H1 (cell line): ENCODE data around the gene ACER3. TPM values are rescaled to one million over a fixed set of nuclear protein-coding genes. Genes with fewer than 3 reads are reported as not detected.

Experiments
- CTCF ChIA-PET: fragments of 300-600 bp; sonication (Branson Sonifier 250); formaldehyde crosslinking; loops from one replicate; lab custom pipeline; 2021; ENCODE audit not compliant: partially characterized antibody; lab: Charles Lee
- POLR2A ChIA-PET: fragments of 300-600 bp; sonication (Branson Sonifier 250); formaldehyde crosslinking; loops from one replicate; lab custom pipeline; 2021; ENCODE audit warnings: inconsistent platforms; ENCODE audit not compliant: partially characterized antibody; lab: Charles Lee
- DNase-seq, 2 experiments: peaks; one replicate each; pipeline versions ENCODE4 v3.0.0 to v3.0.0-alpha.2; 2010 to 2022; ENCODE audit warnings: low spot score in 2 of 2, low read depth in 1 of 2, mixed read lengths in 1 of 2
- FAIRE-seq: peaks from 2 replicates; lab custom pipeline; 2011; peaks lifted over from hg19 to GRCh38; lab: Jason Lieb, UNC
- H2AFZ ChIP-seq: 2 replicates; pipeline ENCODE4 v1.8.1; 2012; ENCODE audit warnings: low read length, inconsistent platforms
- H2AK5ac ChIP-seq: 2 replicates; pipeline ENCODE4 v1.6.1; 2013; ENCODE audit warnings: low read depth, low read length
- H2BK120ac ChIP-seq: replicated peaks from 2 replicates; pipeline ENCODE3; 2013; ENCODE audit warnings: low read depth, low read length, inconsistent platforms
- H2BK12ac ChIP-seq: 2 replicates; pipeline ENCODE4 v1.6.1; 2013; ENCODE audit warnings: low read depth, low read length
- H2BK15ac ChIP-seq: 2 replicates; pipeline ENCODE4 v1.6.1; 2013; ENCODE audit warnings: low read length
- H2BK20ac ChIP-seq: 2 replicates; pipeline ENCODE4 v1.6.1; 2013; ENCODE audit warnings: low read length
- H2BK5ac ChIP-seq: 2 replicates; pipeline ENCODE4 v1.6.1; 2013; ENCODE audit warnings: low read depth, low read length
- H3K14ac ChIP-seq: 2 replicates; pipeline ENCODE4 v1.6.1; 2013; ENCODE audit warnings: inconsistent platforms; ENCODE audit not compliant: insufficient read length
- H3K18ac ChIP-seq: 2 replicates; pipeline ENCODE4 v1.6.1; 2013; ENCODE audit warnings: low read length; ENCODE audit errors: extremely low read depth
- H3K23ac ChIP-seq: 2 replicates; pipeline ENCODE4 v1.6.1; 2013; ENCODE audit warnings: inconsistent platforms; ENCODE audit not compliant: insufficient read length
- H3K23me2 ChIP-seq: 2 replicates; pipeline ENCODE4 v1.6.1; 2013; ENCODE audit warnings: low read depth, low read length
- H3K27ac ChIP-seq: 2 replicates; pipeline ENCODE4 v1.6.1; 2011; ENCODE audit warnings: low read depth, low read length, inconsistent platforms
- H3K27me3 ChIP-seq, 4 experiments: replicated peaks in 1 of 4; 1 replicate in 1 of 4; 2 replicates in 3 of 4; pipeline versions ENCODE4 v1.6.1 to v1.8.1; 2011 to 2013; ENCODE audit warnings: low read length in 3 of 4, mild to moderate bottlenecking in 3 of 4, inconsistent platforms in 2 of 4, mixed read lengths in 2 of 4, moderate library complexity in 1 of 4; ENCODE audit not compliant: control insufficient read depth in 3 of 4, insufficient read depth in 3 of 4; ENCODE audit errors: extremely low read depth in 1 of 4
- H3K36me3 ChIP-seq, 4 experiments: 2 replicates each; pipeline versions ENCODE4 v1.6.1 to v1.8.1; 2011 to 2013; ENCODE audit warnings: mild to moderate bottlenecking in 4 of 4, low read length in 3 of 4, moderate library complexity in 2 of 4, control low read depth in 1 of 4, inconsistent platforms in 1 of 4; ENCODE audit not compliant: insufficient read depth in 4 of 4, control insufficient read depth in 2 of 4
- H3K4ac ChIP-seq: replicated peaks from 2 replicates; pipeline ENCODE3; 2013; ENCODE audit warnings: low read length, low read depth, mixed read lengths, inconsistent platforms; ENCODE audit not compliant: insufficient read length
- H3K4me1 ChIP-seq, 4 experiments: replicated peaks in 1 of 4; 1 replicate in 1 of 4; 2 replicates in 3 of 4; pipeline versions ENCODE4 v1.6.1 to v1.8.1; 2011 to 2013; ENCODE audit warnings: low read length in 3 of 4, inconsistent platforms in 2 of 4, mixed read lengths in 1 of 4; ENCODE audit not compliant: insufficient read depth in 4 of 4, control insufficient read depth in 3 of 4
- H3K4me2 ChIP-seq, 2 experiments: 2 replicates each; pipeline versions ENCODE4 v1.6.1 to v1.8.1; 2011 to 2013; ENCODE audit warnings: low read depth in 2 of 2, low read length in 2 of 2, control low read depth in 1 of 2, inconsistent platforms in 1 of 2, mild to moderate bottlenecking in 1 of 2; ENCODE audit not compliant: insufficient read depth in 1 of 2
- H3K4me3 ChIP-seq, 4 experiments: fragments of 200-600, 300-600 bp in 1 of 4; sonication (generic), shearing (Covaris generic), sonication (Bioruptor Twin) in 1 of 4; 2 replicates each; pipeline versions ENCODE4 v1.5.1 to v1.8.1; 2011 to 2016; ENCODE audit warnings: low read length in 4 of 4, low read depth in 3 of 4, control low read depth in 2 of 4, inconsistent platforms in 2 of 4, mild to moderate bottlenecking in 2 of 4, mixed read lengths in 1 of 4, moderate library complexity in 1 of 4; ENCODE audit not compliant: insufficient read depth in 2 of 4; ENCODE audit errors: extremely low read depth in 1 of 4
- H3K56ac ChIP-seq: replicated peaks from 2 replicates; pipeline ENCODE3; 2013; ENCODE audit warnings: low read depth, mild to moderate bottlenecking, mixed read lengths, low read length, inconsistent platforms; ENCODE audit not compliant: insufficient read length
- H3K79me1 ChIP-seq: 2 replicates; pipeline ENCODE4 v1.6.1; 2013; ENCODE audit warnings: low read depth, low read length, control low read depth
- H3K79me2 ChIP-seq, 2 experiments: 2 replicates each; pipeline versions ENCODE4 v1.6.1 to v1.8.1; 2012 to 2013; ENCODE audit warnings: low read length in 2 of 2, mild to moderate bottlenecking in 2 of 2, inconsistent platforms in 1 of 2; ENCODE audit not compliant: insufficient read depth in 2 of 2, control insufficient read depth in 1 of 2
- H3K9ac ChIP-seq, 4 experiments: replicated peaks in 1 of 4; 1 replicate in 1 of 4; 2 replicates in 3 of 4; pipeline versions ENCODE4 v1.6.1 to v1.8.1; 2011 to 2013; ENCODE audit warnings: low read depth in 3 of 4, low read length in 3 of 4, control low read depth in 2 of 4, mild to moderate bottlenecking in 2 of 4, moderate library complexity in 2 of 4, inconsistent platforms in 1 of 4; ENCODE audit errors: extremely low read depth in 1 of 4
- H3K9me3 ChIP-seq, 2 experiments: 2 replicates each; pipeline versions ENCODE4 v1.6.1 to v1.8.1; 2012 to 2013; ENCODE audit warnings: mild to moderate bottlenecking in 2 of 2, moderate library complexity in 2 of 2, control low read depth in 1 of 2, inconsistent platforms in 1 of 2, low read depth in 1 of 2, low read length in 1 of 2, mixed read lengths in 1 of 2; ENCODE audit not compliant: insufficient read depth in 2 of 2
- H4K20me1 ChIP-seq, 2 experiments: replicated peaks in 1 of 2; 2 replicates each; pipeline versions ENCODE3 to v1.8.1; 2011 to 2013; ENCODE audit warnings: inconsistent platforms in 2 of 2, low read length in 2 of 2, mild to moderate bottlenecking in 1 of 2; ENCODE audit not compliant: insufficient read depth in 2 of 2, control insufficient read depth in 1 of 2
- H4K5ac ChIP-seq: 2 replicates; pipeline ENCODE4 v1.6.1; 2013; ENCODE audit warnings: low read length, low read depth, mixed read lengths, inconsistent platforms; ENCODE audit not compliant: insufficient read length
- H4K8ac ChIP-seq: 2 replicates; pipeline ENCODE4 v1.8.0; 2013; ENCODE audit warnings: mild to moderate bottlenecking, moderate library complexity, low read length, inconsistent platforms; ENCODE audit not compliant: insufficient read depth; ENCODE audit errors: extremely low read depth
- H4K91ac ChIP-seq: replicated peaks from 2 replicates; pipeline ENCODE3; 2013; ENCODE audit warnings: low read length, mixed read lengths, inconsistent platforms; ENCODE audit not compliant: insufficient read length
- ASH2L ChIP-seq: fragments of 200-600, 300-600 bp; sonication (generic); IDR thresholded peaks from one replicate; pipeline ENCODE4 v1.7.1; 2017; ENCODE audit warnings: low read length
- CEBPB ChIP-seq: IDR thresholded peaks from 2 replicates; pipeline ENCODE4 v1.6.1; 2012; ENCODE audit warnings: low read depth, low read length
- CREB1 ChIP-seq: IDR thresholded peaks from 2 replicates; pipeline ENCODE4 v1.6.1; 2012; ENCODE audit warnings: inconsistent platforms
- CTBP2 ChIP-seq: IDR thresholded peaks from 2 replicates; pipeline ENCODE4 v1.7.0; 2011; ENCODE audit warnings: borderline replicate concordance, mild to moderate bottlenecking, moderate library complexity, mixed read lengths, low read length; ENCODE audit not compliant: insufficient read depth, insufficient read length
- EGR1 ChIP-seq: IDR thresholded peaks from 2 replicates; pipeline ENCODE4 v1.6.1; 2011; ENCODE audit warnings: low read depth, low read length, borderline replicate concordance
- JUN ChIP-seq: IDR thresholded peaks from 2 replicates; pipeline ENCODE4 v1.6.1; 2011; ENCODE audit warnings: low read depth, mild to moderate bottlenecking, improper control_type of control experiment, low read length
- MAFK ChIP-seq: IDR thresholded peaks from 2 replicates; pipeline ENCODE4 v1.6.1; 2012; ENCODE audit warnings: low read depth, mild to moderate bottlenecking, improper control_type of control experiment, low read length
- MAX ChIP-seq: IDR thresholded peaks from 2 replicates; pipeline ENCODE4 v1.6.1; 2012; ENCODE audit warnings: inconsistent platforms
- RNF2 ChIP-seq: fragments of 200-900, 300-1000 bp; sonication (generic); IDR thresholded peaks from 2 replicates; pipeline ENCODE4 v1.7.1; 2016; ENCODE audit warnings: borderline replicate concordance, low read depth, mild to moderate bottlenecking, antibody characterized with exemption, low read length; ENCODE audit not compliant: poor library complexity, severe bottlenecking; ENCODE audit errors: missing control alignments
- SIX5 ChIP-seq: IDR thresholded peaks from 2 replicates; pipeline ENCODE4 v1.6.1; 2011; ENCODE audit warnings: mild to moderate bottlenecking, low read depth, low read length
- SRF ChIP-seq: IDR thresholded peaks from 2 replicates; pipeline ENCODE4 v1.6.1; 2011; ENCODE audit warnings: mild to moderate bottlenecking, low read depth, low read length, moderate library complexity
- TBP ChIP-seq: IDR thresholded peaks from 2 replicates; pipeline ENCODE4 v1.6.1; 2011; ENCODE audit warnings: low read depth, low read length, improper control_type of control experiment
- YY1 ChIP-seq: IDR thresholded peaks from 2 replicates; pipeline ENCODE4 v1.6.1; 2011; ENCODE audit warnings: low read depth, mild to moderate bottlenecking, low read length
- WGBS, 2 experiments: shearing (Covaris generic) in 1 of 2; methylation state at CpG; one replicate each; pipeline versions ENCODE4 v1.1.6 to v1.1.7; 2013 to 2015; ENCODE audit warnings: low lambda C conversion rate in 2 of 2, mixed read lengths in 2 of 2, inconsistent platforms in 1 of 2, low coverage in 1 of 2, missing lambda C conversion rate in 1 of 2; ENCODE audit not compliant: insufficient replicate concordance in 2 of 2, insufficient coverage in 1 of 2, insufficient read length in 1 of 2; ENCODE audit errors: extremely low coverage in 1 of 2, missing lambda C conversion rate in 1 of 2; 5-methylcytosine and 5-hydroxymethylcytosine counted together
- polyA plus RNA-seq, 7 experiments: library from polyadenylated mRNA; depleted of rRNA in 3 of 7; stranded (reverse) in 5 of 7; unstranded in 2 of 7; fragments of >200 nt in 5 of 7; fragments of 200-250 nt in 2 of 7; gene quantifications; 1 replicate in 5 of 7; 2 replicates in 1 of 7; 4 replicates in 1 of 7; pipeline versions ENCODE4 v1.2.1 to v1.2.3, GENCODE V29; 2011 to 2013; ENCODE audit warnings: missing spikeins in 2 of 7, mixed read lengths in 2 of 7
- total RNA-seq: library from RNA; stranded (reverse); fragmentation: NEBNext Ultra II Directional; extraction: Animal tissue kit (Norgen Biotek cat#: 25700); gene quantifications from 2 replicates; pipeline ENCODE4 v1.2.1, GENCODE V29; 2021
- TF ChIP-seq, protein P1 (sequence below): IDR thresholded peaks from 2 replicates; pipeline ENCODE4 v1.6.1; 2012; ENCODE audit warnings: inconsistent platforms

The ACER3 gene
- total and polyA plus RNA-seq, 2 of the 8 experiments (the other 6 are each of a cell fraction or from before 2014, with no cell fraction given): 5.7 to 16.2 TPM

DNA sequence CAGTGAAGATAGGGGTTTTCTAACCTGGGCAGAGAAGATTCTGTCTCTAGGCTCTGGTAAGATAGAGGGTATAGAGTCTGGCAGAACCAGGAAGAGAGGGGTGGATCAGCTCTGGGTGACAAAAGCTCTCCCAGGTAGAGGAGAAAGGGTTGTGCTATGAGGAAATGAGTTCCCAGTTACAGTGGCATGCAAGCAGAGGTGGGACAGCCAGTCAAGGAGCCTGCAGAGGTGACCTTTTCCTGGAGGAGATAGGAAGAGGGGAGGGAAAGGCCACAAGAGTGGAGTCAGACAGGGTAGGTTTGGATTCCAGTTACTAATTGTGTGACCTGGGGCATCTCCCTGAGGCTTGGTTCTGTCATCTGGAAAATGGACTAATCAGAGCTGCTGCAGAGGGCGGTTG, 202.7 kb downstream of the ACER3 start:
- POLR2A ChIA-PET: interaction anchor here (0.8 to 1.0 kb wide), 3 partner anchors 10 to 676 kb away, joined by 3 read pairs; no protein-coding TSS in a partner anchor
- TF ChIP-seq YY1: no peak
- no peak for TF ChIP-seq MAX
- TF ChIP-seq, protein P1, sequence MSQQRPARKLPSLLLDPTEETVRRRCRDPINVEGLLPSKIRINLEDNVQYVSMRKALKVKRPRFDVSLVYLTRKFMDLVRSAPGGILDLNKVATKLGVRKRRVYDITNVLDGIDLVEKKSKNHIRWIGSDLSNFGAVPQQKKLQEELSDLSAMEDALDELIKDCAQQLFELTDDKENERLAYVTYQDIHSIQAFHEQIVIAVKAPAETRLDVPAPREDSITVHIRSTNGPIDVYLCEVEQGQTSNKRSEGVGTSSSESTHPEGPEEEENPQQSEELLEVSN: no peak
- no peak for TF ChIP-seq EGR1
- no peak for TF ChIP-seq RNF2
- TF ChIP-seq ASH2L: no peak
- TF ChIP-seq CEBPB: no peak
- no peak for TF ChIP-seq TBP
- TF ChIP-seq CREB1: no peak
- no peak for TF ChIP-seq JUN
- TF ChIP-seq SRF: no peak
- no peak for TF ChIP-seq MAFK
- no peak for TF ChIP-seq SIX5
- no peak for TF ChIP-seq CTBP2

More for the DNA sequence above, 202.7 kb downstream of the ACER3 start:
- Histone ChIP-seq H3K79me2 (no peaks in the 10 kb centered on the region), H3K36me3 (no peaks in the 10 kb centered on the region), H4K20me1 (no peaks in the 10 kb centered on the region), H2BK5ac (no peak overlapping the region), H3K18ac (no peak overlapping the region), H2BK120ac (no peak overlapping the region), H2BK20ac (no peak overlapping the region), H4K91ac (no peak overlapping the region), H3K23ac (no peak overlapping the region), H3K14ac (no peak overlapping the region), H3K4me3 (no peak overlapping the region), H4K5ac (no peak overlapping the region), H3K27me3 (peaks cover 0 to 3% (median 0%) of the 10 kb centered on the region in 4 experiments; a peak in 3 of 7 replicates), H2AFZ (no peak overlapping the region), H3K27ac (no peak overlapping the region), H2BK12ac (no peak overlapping the region), H3K56ac (no peak overlapping the region), H3K9ac (no peak overlapping the region), H2AK5ac (no peak overlapping the region), H3K79me1 (no peaks in the 10 kb centered on the region; the same call in 1 of the 2 replicates), H4K8ac (no peak overlapping the region), H2BK15ac (no peak overlapping the region), H3K4ac (no peak overlapping the region), H3K4me2 (no peak overlapping the region), H3K9me3 (no peaks in the 10 kb centered on the region), H3K4me1 (peaks cover 0 to 7% (median under 1%) of the 10 kb centered on the region in 4 experiments; a peak in 4 of 7 replicates), H3K23me2 (peaks cover 13% of the 10 kb centered on the region)
- FAIRE-seq (no peak), DNase-seq (no peak)
- CTCF ChIA-PET: interaction anchor here (0.6 to 5.2 kb wide), 25 partner anchors 11 to 992 kb away, joined by 3 to 80 read pairs (median 5); partner anchors contain the start of gene OMP
- 80% methylated on average over 1 of the region's 1 CpG; no CpG with 5 or more reads in 1 of the 2 experiments for WGBS, 2 experiments
